HEK293 (cell line): ENCODE results near the gene CRTC1.

Experiments
- CTCF ChIA-PET: fragments of 350-600 bp; formaldehyde crosslinking; extraction: SDS; loops from one replicate; lab custom pipeline; 2021; ENCODE audit warnings: antibody characterized with exemption; lab: Yijun Ruan, JAX
- POLR2A ChIA-PET: fragments of 300-600 bp; formaldehyde crosslinking; extraction: SDS; loops from one replicate; lab custom pipeline; 2020; ENCODE audit warnings: antibody characterized with exemption, inconsistent platforms; lab: Yijun Ruan, JAX
- H3K27ac ChIP-seq: fragments of 200-500 bp; sonication (Bioruptor generic); 2 replicates; pipeline ENCODE4 v1.5.1; 2014; ENCODE audit warnings: low read depth, low read length, control low read depth, inconsistent platforms; ENCODE audit errors: extremely low read depth
- H3K36me3 ChIP-seq, 2 experiments: fragments of 200-500 bp in 1 of 2; sonication (Bioruptor generic) in 1 of 2; 1 replicate in 1 of 2; 2 replicates in 1 of 2; pipeline ENCODE4 v1.5.1; 2014 to 2017; ENCODE audit warnings: inconsistent platforms in 2 of 2, low read length in 2 of 2; ENCODE audit not compliant: control insufficient read depth in 2 of 2, insufficient read depth in 1 of 2
- H3K4me1 ChIP-seq: fragments of 200-500 bp; sonication (Bioruptor generic); 2 replicates; pipeline ENCODE4 v1.5.1; 2014; ENCODE audit warnings: mild to moderate bottlenecking, low read length, inconsistent platforms; ENCODE audit not compliant: control insufficient read depth, insufficient read depth
- H3K4me3 ChIP-seq: 2 replicates; pipeline ENCODE4 v1.5.1; 2011; ENCODE audit warnings: low read depth, mild to moderate bottlenecking, control low read depth, low read length, moderate library complexity
- H3K9me3 ChIP-seq: fragments of 200-500 bp; sonication (Bioruptor generic); 2 replicates; pipeline ENCODE4 v1.5.1; 2014; ENCODE audit warnings: low read depth, low read length, inconsistent platforms; ENCODE audit not compliant: control insufficient read depth, insufficient read depth
- CTCF ChIP-seq: fragments of 450-650 bp; formaldehyde crosslinking; IDR thresholded peaks from 2 replicates; pipeline ENCODE4 v1.5.1; 2016; ENCODE audit warnings: missing biosample characterization, missing genetic modification characterization
- REPIN1 ChIP-seq: fragments of 450-650 bp; formaldehyde crosslinking; IDR thresholded peaks from 2 replicates; pipeline ENCODE4 v1.5.1; 2017; ENCODE audit warnings: missing biosample characterization, missing genetic modification characterization, low read depth
- SETDB1 ChIP-seq: IDR thresholded peaks from one replicate; pipeline ENCODE4 v1.6.1; 2017; ENCODE audit warnings: mild to moderate bottlenecking, low read length, moderate library complexity, mixed read lengths; ENCODE audit not compliant: insufficient read length
- SP2 ChIP-seq: fragments of 450-650 bp; formaldehyde crosslinking; IDR thresholded peaks from 2 replicates; pipeline ENCODE4 v1.5.1; 2016; ENCODE audit warnings: missing biosample characterization, missing genetic modification characterization
- SP3 ChIP-seq: fragments of 450-650 bp; formaldehyde crosslinking; IDR thresholded peaks from 2 replicates; pipeline ENCODE4 v1.5.1; 2016; ENCODE audit warnings: missing biosample characterization, missing genetic modification characterization
- ZBTB17 ChIP-seq: fragments of 450-650 bp; formaldehyde crosslinking; IDR thresholded peaks from 2 replicates; pipeline ENCODE4 v1.5.1; 2016; ENCODE audit warnings: missing biosample characterization, missing genetic modification characterization
- ZFP41 ChIP-seq: fragments of 450-650 bp; formaldehyde crosslinking; IDR thresholded peaks from 2 replicates; pipeline ENCODE4 v1.5.1; 2016; ENCODE audit warnings: missing biosample characterization, missing genetic modification characterization, borderline replicate concordance
- ZNF114 ChIP-seq: fragments of 450-650 bp; formaldehyde crosslinking; IDR thresholded peaks from 2 replicates; pipeline ENCODE4 v1.5.0; 2017; ENCODE audit warnings: missing biosample characterization, missing genetic modification characterization
- ZNF133 ChIP-seq: fragments of 450-650 bp; formaldehyde crosslinking; IDR thresholded peaks from 2 replicates; pipeline ENCODE4 v1.5.1; 2016; ENCODE audit warnings: missing biosample characterization, missing genetic modification characterization
- ZNF146 ChIP-seq: fragments of 450-650 bp; formaldehyde crosslinking; IDR thresholded peaks from 2 replicates; pipeline ENCODE4 v1.5.1; 2016; ENCODE audit warnings: missing biosample characterization, missing genetic modification characterization
- ZNF175 ChIP-seq: fragments of 450-650 bp; formaldehyde crosslinking; IDR thresholded peaks from 2 replicates; pipeline ENCODE4 v1.5.1; 2016; ENCODE audit warnings: missing biosample characterization, missing genetic modification characterization
- ZNF23 ChIP-seq: fragments of 450-650 bp; formaldehyde crosslinking; IDR thresholded peaks from 2 replicates; pipeline ENCODE4 v1.5.1; 2016; ENCODE audit warnings: missing biosample characterization, missing genetic modification characterization, borderline replicate concordance
- ZNF24 ChIP-seq: fragments of 450-650 bp; formaldehyde crosslinking; IDR thresholded peaks from 2 replicates; pipeline ENCODE4 v1.5.1; 2016; ENCODE audit warnings: missing biosample characterization, missing genetic modification characterization
- ZNF335 ChIP-seq: fragments of 450-650 bp; formaldehyde crosslinking; conservative IDR thresholded peaks from 2 replicates; pipeline ENCODE4 v1.5.1; 2016; ENCODE audit warnings: missing biosample characterization, missing genetic modification characterization
- ZNF354C ChIP-seq: fragments of 450-650 bp; formaldehyde crosslinking; IDR thresholded peaks from 2 replicates; pipeline ENCODE4 v1.5.1; 2016; ENCODE audit warnings: missing biosample characterization, missing genetic modification characterization, low read depth, borderline replicate concordance
- ZNF423 ChIP-seq: fragments of 450-650 bp; formaldehyde crosslinking; IDR thresholded peaks from 2 replicates; pipeline ENCODE4 v1.5.1; 2016; ENCODE audit warnings: missing biosample characterization, missing genetic modification characterization
- ZNF426 ChIP-seq: fragments of 450-650 bp; formaldehyde crosslinking; IDR thresholded peaks from 2 replicates; pipeline ENCODE4 v1.5.1; 2017; ENCODE audit warnings: missing biosample characterization, missing genetic modification characterization, mild to moderate bottlenecking, inconsistent platforms, moderate library complexity
- ZNF580 ChIP-seq: fragments of 450-650 bp; formaldehyde crosslinking; IDR thresholded peaks from 2 replicates; pipeline ENCODE4 v1.5.1; 2016; ENCODE audit warnings: missing biosample characterization, missing genetic modification characterization
- ZNF626 ChIP-seq: fragments of 450-650 bp; sonication (Bioruptor Pico); formaldehyde crosslinking; IDR thresholded peaks from 2 replicates; pipeline ENCODE4 v1.5.1; 2018; ENCODE audit warnings: missing biosample characterization, missing genetic modification characterization, inconsistent platforms
- ZNF704 ChIP-seq: fragments of 450-650 bp; formaldehyde crosslinking; IDR thresholded peaks from 2 replicates; pipeline ENCODE4 v1.5.1; 2016; ENCODE audit warnings: missing biosample characterization, missing genetic modification characterization
- ZNF747 ChIP-seq: fragments of 450-650 bp; formaldehyde crosslinking; IDR thresholded peaks from 2 replicates; pipeline ENCODE4 v1.5.1; 2016; ENCODE audit warnings: missing biosample characterization, missing genetic modification characterization
- TF ChIP-seq, protein P1 (sequence below): fragments of 450-650 bp; formaldehyde crosslinking; IDR thresholded peaks from 2 replicates; pipeline ENCODE4 v1.5.1; 2016; ENCODE audit warnings: missing biosample characterization, missing genetic modification characterization, borderline replicate concordance

CRTC1 gene

DNA sequence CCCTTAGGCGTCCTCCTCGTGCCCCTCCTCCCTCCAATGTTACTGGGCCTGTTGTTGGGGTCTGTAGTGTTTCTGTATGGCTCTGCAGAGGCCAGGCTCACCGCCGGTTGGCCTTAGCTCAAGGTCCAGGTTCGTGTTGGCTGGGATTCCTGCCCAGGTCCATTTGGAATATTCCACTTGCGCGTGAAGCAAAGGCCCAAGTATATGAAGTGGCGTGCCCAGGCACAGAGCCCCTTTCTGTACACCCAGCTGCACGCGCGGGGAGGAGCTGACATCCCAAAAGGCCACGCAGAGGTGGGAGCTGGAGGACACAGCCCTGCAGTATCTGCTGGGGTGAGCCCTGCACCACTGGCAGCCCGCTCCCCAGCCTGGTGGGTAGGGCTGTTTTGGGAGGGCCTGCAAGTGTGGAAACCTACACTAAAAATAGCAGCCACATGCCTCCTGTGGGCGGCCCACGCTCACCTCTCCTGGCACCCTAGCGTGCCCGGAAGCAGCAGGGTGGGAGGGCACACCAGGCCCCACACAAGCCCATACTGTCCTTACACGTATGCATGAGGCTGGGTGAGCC is 30.2 kb downstream of the CRTC1 start (continued):
- TF ChIP-seq ZNF23 (tag by site-specific recombination) (no peak), ZNF354C (no peak), ZNF626 (no peak), SP3 (tag by site-specific recombination) (no peak), ZNF704 (tag by site-specific recombination) (no peak)

DNA sequence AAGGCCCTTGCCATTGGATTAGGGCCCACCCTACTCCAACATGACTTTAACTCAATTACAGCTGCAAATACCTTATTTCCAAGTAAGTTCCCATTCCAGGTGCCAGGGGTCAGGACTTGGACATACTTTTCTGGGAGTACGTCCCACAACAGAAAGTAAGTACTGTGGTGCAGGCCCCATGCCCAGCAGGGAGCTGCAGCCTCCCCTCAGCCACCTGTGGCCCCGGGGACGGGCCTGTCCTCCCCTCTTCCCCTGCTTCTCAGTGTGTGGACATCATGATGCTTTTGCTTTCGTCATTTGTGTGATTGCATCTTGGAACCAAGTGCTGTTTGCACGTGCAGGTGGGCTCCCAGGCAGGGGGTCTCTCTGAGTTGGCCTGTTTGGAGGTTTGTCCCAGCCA is 31.9 kb downstream of the CRTC1 start:
- CTCF ChIA-PET: interaction anchor here (0.7 kb wide), 1 partner anchor 14 kb away, joined by 3 read pairs; no protein-coding TSS in a partner anchor
- POLR2A ChIA-PET: no interaction called here
- TF ChIP-seq ZNF24 (tag by site-specific recombination) (no peak), SETDB1 (no peak), ZNF335 (tag by site-specific recombination) (no peak), ZBTB17 (tag by site-specific recombination) (no peak), ZNF747 (tag by site-specific recombination) (no peak), ZNF146 (tag by site-specific recombination) (no peak), CTCF (tag by site-specific recombination) (no peak), ZNF114 (tag by site-specific recombination) (no peak), SP2 (tag by site-specific recombination) (no peak), ZNF580 (tag by site-specific recombination) (no peak), ZNF426 (no peak), ZNF133 (tag by site-specific recombination) (no peak), ZFP41 (no peak), ZNF423 (tag by site-specific recombination) (no peak), REPIN1 (tag by site-specific recombination) (no peak), ZNF175 (tag by site-specific recombination) (no peak)
- TF ChIP-seq, protein P1, sequence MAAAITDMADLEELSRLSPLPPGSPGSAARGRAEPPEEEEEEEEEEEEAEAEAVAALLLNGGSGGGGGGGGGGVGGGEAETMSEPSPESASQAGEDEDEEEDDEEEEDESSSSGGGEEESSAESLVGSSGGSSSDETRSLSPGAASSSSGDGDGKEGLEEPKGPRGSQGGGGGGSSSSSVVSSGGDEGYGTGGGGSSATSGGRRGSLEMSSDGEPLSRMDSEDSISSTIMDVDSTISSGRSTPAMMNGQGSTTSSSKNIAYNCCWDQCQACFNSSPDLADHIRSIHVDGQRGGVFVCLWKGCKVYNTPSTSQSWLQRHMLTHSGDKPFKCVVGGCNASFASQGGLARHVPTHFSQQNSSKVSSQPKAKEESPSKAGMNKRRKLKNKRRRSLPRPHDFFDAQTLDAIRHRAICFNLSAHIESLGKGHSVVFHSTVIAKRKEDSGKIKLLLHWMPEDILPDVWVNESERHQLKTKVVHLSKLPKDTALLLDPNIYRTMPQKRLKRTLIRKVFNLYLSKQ: no peak

More for the DNA sequence above, 31.9 kb downstream of the CRTC1 start:
- H3K4me1 ChIP-seq: no peaks in the 10 kb centered on the region
- H3K9me3 ChIP-seq: no peaks in the 10 kb centered on the region
- no peaks in the 10 kb centered on the region for H3K36me3 ChIP-seq
- H3K27ac ChIP-seq: no peak overlapping the region
- no peak overlapping the region for H3K4me3 ChIP-seq
